Smooth muscle cell (in vitro differentiated cells): ENCODE results near the gene ZNF488. TPM values are rescaled to one million over a fixed set of nuclear protein-coding genes. Genes with fewer than 3 reads are reported as not detected.

ENCODE experiments used
- DNase-seq: peaks from one replicate; lab custom pipeline; 2025; ENCODE audit not compliant: unreplicated experiment; lab: John Stamatoyannopoulos, UW
- H2AFZ ChIP-seq: fragments of 200-600 bp; sonication (generic); 2 replicates; pipeline ENCODE4 v1.6.0; 2016; ENCODE audit warnings: antibody characterized with exemption, low read depth, mild to moderate bottlenecking
- H3F3A ChIP-seq: fragments of 200-600 bp; sonication (generic); 2 replicates; pipeline ENCODE4 v1.6.0; 2017; ENCODE audit warnings: antibody characterized with exemption, low read depth
- H3K27ac ChIP-seq: fragments of 200-600 bp; sonication (generic); 2 replicates; pipeline ENCODE4 v1.5.1; 2016; ENCODE audit warnings: low read depth, mild to moderate bottlenecking
- H3K27me3 ChIP-seq: fragments of 200-600 bp; sonication (generic); 2 replicates; pipeline ENCODE4 v1.6.1; 2016; ENCODE audit warnings: low read depth, mild to moderate bottlenecking
- H3K36me3 ChIP-seq: fragments of 200-600 bp; sonication (generic); 2 replicates; pipeline ENCODE4 v1.5.1; 2016; ENCODE audit warnings: low read depth
- H3K4me1 ChIP-seq: fragments of 200-600 bp; sonication (generic); 2 replicates; pipeline ENCODE4 v1.5.1; 2016; ENCODE audit warnings: low read depth
- H3K4me2 ChIP-seq: fragments of 200-600 bp; sonication (generic); 2 replicates; pipeline ENCODE4 v1.6.0; 2016; ENCODE audit warnings: mild to moderate bottlenecking
- H3K4me3 ChIP-seq: fragments of 200-600 bp; sonication (generic); 2 replicates; pipeline ENCODE4 v1.5.1; 2016; ENCODE audit warnings: mild to moderate bottlenecking
- H3K79me2 ChIP-seq: fragments of 200-600 bp; sonication (generic); 2 replicates; pipeline ENCODE4 v1.6.0; 2016; ENCODE audit warnings: low read depth, mild to moderate bottlenecking
- H3K9ac ChIP-seq: fragments of 200-600 bp; sonication (generic); 2 replicates; pipeline ENCODE4 v1.6.0; 2016; ENCODE audit warnings: low read depth
- H3K9me3 ChIP-seq: fragments of 200-600 bp; sonication (generic); replicated peaks from 2 replicates; pipeline ENCODE4 v1.5.1; 2016; ENCODE audit warnings: low read depth
- H4K20me1 ChIP-seq: fragments of 200-600 bp; sonication (generic); 2 replicates; pipeline ENCODE4 v1.6.0; 2016; ENCODE audit warnings: low read depth
- WGBS: methylation state at CpG from one replicate; pipeline ENCODE4 v1.1.7; 2016; ENCODE audit warnings: low lambda C conversion rate; 5-methylcytosine and 5-hydroxymethylcytosine counted together
- polyA plus RNA-seq: library from polyadenylated mRNA; unstranded; fragments of >200 nt; fragmentation: Nextera tagmentation; extraction: Ambion mirVana; gene quantifications from 2 replicates; pipeline ENCODE4 v1.2.1, GENCODE V29; 2016
- total RNA-seq: library from RNA; depleted of rRNA; stranded (reverse); fragments of >200 nt; gene quantifications from 2 replicates; pipeline ENCODE4 v1.2.3, GENCODE V29; 2014
- TF ChIP-seq, protein P1 (sequence below): fragments of 200-600 bp; sonication (generic); IDR thresholded peaks from 2 replicates; pipeline ENCODE4 v1.5.1; 2017; ENCODE audit warnings: borderline replicate concordance, mild to moderate bottlenecking, antibody characterized with exemption; ENCODE audit not compliant: insufficient read depth, poor library complexity, severe bottlenecking

ZNF488 gene
- total and polyA plus RNA-seq, 2 experiments from 2014 or later, result 1.1 TPM; not detected in 1

DNA sequence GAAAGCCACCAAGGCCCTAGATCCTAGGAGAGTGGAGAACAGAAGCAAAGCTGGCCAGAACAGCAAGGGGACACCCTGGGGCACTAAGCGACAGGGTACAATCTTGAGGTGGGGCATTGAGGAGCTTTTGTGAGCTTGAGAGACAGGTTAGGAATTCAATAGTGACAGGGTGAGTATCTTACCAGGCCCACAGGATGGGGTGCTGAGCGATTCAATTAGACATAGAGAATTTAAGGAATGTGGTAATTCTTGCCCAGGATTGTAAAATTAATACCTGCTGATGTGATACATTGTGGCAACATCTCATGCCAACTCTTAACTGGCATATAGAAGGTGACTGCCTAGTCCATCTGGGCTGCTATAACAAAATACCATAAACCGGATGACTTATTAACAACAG, 21.9 kb downstream of the ZNF488 start:
- no peak for DNase-seq
- TF ChIP-seq, protein P1, sequence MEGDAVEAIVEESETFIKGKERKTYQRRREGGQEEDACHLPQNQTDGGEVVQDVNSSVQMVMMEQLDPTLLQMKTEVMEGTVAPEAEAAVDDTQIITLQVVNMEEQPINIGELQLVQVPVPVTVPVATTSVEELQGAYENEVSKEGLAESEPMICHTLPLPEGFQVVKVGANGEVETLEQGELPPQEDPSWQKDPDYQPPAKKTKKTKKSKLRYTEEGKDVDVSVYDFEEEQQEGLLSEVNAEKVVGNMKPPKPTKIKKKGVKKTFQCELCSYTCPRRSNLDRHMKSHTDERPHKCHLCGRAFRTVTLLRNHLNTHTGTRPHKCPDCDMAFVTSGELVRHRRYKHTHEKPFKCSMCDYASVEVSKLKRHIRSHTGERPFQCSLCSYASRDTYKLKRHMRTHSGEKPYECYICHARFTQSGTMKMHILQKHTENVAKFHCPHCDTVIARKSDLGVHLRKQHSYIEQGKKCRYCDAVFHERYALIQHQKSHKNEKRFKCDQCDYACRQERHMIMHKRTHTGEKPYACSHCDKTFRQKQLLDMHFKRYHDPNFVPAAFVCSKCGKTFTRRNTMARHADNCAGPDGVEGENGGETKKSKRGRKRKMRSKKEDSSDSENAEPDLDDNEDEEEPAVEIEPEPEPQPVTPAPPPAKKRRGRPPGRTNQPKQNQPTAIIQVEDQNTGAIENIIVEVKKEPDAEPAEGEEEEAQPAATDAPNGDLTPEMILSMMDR, result no peak
- Histone ChIP-seq H3K79me2 (no peaks in the 10 kb centered on the region), H2AFZ (no peak overlapping the region), H3K36me3 (no peaks in the 10 kb centered on the region), H3K4me1 (no peaks in the 10 kb centered on the region), H3K27me3 (no peaks in the 10 kb centered on the region), H3F3A (no peaks in the 10 kb centered on the region), H3K9me3 (no peaks in the 10 kb centered on the region), H4K20me1 (no peaks in the 10 kb centered on the region), H3K9ac (no peak overlapping the region), H3K27ac (no peak overlapping the region), H3K4me2 (no peak overlapping the region), H3K4me3 (no peak overlapping the region)
- 93% methylated on average over 3 of the region's 3 CpGs for WGBS

DNA sequence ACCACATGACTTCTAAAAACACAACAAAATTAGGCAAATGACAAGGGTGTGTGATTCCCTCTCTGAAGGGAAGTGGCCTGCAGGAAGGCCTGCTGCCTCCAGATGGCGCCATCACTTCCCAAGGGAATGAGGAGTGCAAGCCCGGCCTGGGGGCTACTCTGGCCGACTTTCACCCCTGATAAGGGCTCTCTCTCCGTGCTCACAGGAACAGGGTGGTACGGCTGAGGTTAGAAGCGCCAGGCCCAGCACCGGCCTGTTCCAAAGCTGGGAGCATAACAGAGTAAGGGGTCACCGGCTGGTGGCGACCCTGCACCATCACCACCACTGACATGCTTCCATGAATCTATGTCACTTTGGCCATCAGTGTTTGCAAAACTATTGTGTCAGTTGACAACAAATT, 22.8 kb downstream of the ZNF488 start:
- 49% methylated on average over 9 of the region's 9 CpGs for WGBS
- Histone ChIP-seq H2AFZ (no peak overlapping the region), H3K4me2 (no peak overlapping the region), H3K36me3 (no peaks in the 10 kb centered on the region), H3K4me3 (no peak overlapping the region), H3F3A (no peaks in the 10 kb centered on the region), H3K27me3 (no peaks in the 10 kb centered on the region), H3K9ac (no peak overlapping the region), H3K79me2 (no peaks in the 10 kb centered on the region), H4K20me1 (no peaks in the 10 kb centered on the region), H3K4me1 (no peaks in the 10 kb centered on the region), H3K27ac (no peak overlapping the region), H3K9me3 (no peaks in the 10 kb centered on the region)
- TF ChIP-seq, protein P1, result peak; percentile 90
- DNase-seq, result peak; percentile 5

DNA sequence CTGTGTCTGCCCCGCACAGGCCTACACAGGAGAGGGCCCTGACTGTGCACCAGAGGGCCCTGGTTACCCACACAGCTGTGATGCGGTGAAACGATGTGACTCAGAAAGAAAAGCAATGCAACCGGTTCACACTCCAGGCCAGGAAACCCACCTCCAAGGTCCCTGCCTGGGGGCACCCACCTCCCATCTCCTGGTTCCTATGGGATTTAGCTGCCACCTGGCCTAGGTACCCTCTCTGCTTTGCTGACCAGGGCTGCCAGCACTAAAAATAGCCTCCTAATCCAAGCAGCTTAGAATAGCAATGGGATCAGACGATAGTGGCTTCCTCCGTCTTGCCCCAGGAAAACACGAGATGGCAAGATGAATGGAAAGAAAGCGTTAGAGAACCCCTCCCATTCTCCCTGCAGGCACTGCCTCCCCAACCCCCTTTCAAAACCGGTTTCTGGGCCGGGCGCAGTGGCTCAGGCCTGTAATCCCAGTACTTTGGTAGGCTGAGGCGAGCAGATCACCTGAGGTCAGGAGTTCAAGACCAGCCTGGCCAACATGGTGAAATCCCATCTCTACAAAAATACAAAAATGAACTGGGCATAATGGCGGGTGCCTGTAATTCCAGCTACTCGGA, 23.6 kb downstream of the ZNF488 start:
- Histone ChIP-seq H3K79me2 (no peaks in the 10 kb centered on the region), H3K4me1 (no peaks in the 10 kb centered on the region), H3K27ac (no peak overlapping the region), H3K9ac (no peak overlapping the region), H3K4me3 (no peak overlapping the region), H4K20me1 (no peaks in the 10 kb centered on the region), H3K4me2 (no peak overlapping the region), H2AFZ (no peak overlapping the region), H3K36me3 (no peaks in the 10 kb centered on the region), H3K9me3 (no peaks in the 10 kb centered on the region), H3F3A (no peaks in the 10 kb centered on the region), H3K27me3 (no peaks in the 10 kb centered on the region)
- TF ChIP-seq, protein P1, result no peak
- WGBS, result 72% methylated on average over 14 of the region's 14 CpGs
- no peak for DNase-seq
